Endothelial cell of umbilical vein (primary cell): Measurements from ENCODE around the gene ETFA.

ENCODE experiments used
- EZH2 ChIP-seq: IDR thresholded peaks from 2 replicates; pipeline ENCODE4 v1.6.1; 2012; ENCODE audit warnings: borderline replicate concordance, low read depth, mild to moderate bottlenecking, moderate library complexity, low read length, inconsistent platforms; ENCODE audit not compliant: severe bottlenecking
- POLR2A ChIP-seq: IDR thresholded peaks from 2 replicates; pipeline ENCODE4 v1.6.1; 2012; ENCODE audit warnings: low read depth, mild to moderate bottlenecking, control low read depth, low read length
- POLR2AphosphoS5 ChIP-seq: IDR thresholded peaks from 2 replicates; pipeline ENCODE4 v1.6.1; 2012; ENCODE audit warnings: low read depth, mild to moderate bottlenecking, control low read depth, low read length, moderate library complexity; ENCODE audit not compliant: insufficient read depth
- TF ChIP-seq, protein P1 (sequence below), 2 donors: IDR thresholded peaks; 1 replicate in 1 of 2; 2 replicates in 1 of 2; pipeline ENCODE4 v1.5.1; 2011; ENCODE audit warnings: low read length in 2 of 2, mild to moderate bottlenecking in 2 of 2, moderate library complexity in 2 of 2, control low read depth in 1 of 2, inconsistent platforms in 1 of 2, low read depth in 1 of 2; ENCODE audit not compliant: insufficient read depth in 1 of 2; ENCODE audit errors: extremely low read depth in 1 of 2

DNA sequence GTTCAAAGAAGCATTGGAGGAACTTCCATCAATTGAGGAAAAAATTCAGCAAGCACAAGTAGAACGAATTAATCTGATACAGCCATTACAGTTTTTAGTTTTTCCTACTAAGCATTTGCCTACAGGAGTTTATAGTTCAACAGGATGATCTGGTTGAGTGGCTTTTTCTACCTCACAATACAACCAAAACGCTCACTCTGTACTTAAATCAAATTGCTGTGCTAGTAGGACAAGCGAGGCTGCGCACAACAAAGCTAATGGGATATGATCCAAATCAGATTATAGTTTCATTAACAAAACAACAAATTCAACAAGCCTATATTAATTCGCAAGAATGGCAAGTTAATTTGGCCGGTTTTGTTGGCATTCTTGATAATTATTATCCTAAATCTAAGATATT is 44.2 kb downstream of the ETFA start:
- TF ChIP-seq POLR2AphosphoS5 (no peak), POLR2A (no peak), EZH2 (no peak)
- TF ChIP-seq, protein P1, sequence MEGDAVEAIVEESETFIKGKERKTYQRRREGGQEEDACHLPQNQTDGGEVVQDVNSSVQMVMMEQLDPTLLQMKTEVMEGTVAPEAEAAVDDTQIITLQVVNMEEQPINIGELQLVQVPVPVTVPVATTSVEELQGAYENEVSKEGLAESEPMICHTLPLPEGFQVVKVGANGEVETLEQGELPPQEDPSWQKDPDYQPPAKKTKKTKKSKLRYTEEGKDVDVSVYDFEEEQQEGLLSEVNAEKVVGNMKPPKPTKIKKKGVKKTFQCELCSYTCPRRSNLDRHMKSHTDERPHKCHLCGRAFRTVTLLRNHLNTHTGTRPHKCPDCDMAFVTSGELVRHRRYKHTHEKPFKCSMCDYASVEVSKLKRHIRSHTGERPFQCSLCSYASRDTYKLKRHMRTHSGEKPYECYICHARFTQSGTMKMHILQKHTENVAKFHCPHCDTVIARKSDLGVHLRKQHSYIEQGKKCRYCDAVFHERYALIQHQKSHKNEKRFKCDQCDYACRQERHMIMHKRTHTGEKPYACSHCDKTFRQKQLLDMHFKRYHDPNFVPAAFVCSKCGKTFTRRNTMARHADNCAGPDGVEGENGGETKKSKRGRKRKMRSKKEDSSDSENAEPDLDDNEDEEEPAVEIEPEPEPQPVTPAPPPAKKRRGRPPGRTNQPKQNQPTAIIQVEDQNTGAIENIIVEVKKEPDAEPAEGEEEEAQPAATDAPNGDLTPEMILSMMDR (IDR thresholded peaks at IDR 0.05; ENCODE audit: extremely low read depth in 1 of 2, insufficient read depth in 1 of 2, low read depth in 1 of 2, low read length in 2 of 2) = no peak
